ENCODE data around the gene ATP2C2.

GRCh38 chr16:84498223-84498610, 129.9 kb downstream of the ATP2C2 start:
- no peak for TF ChIP-seq MAX (IDR thresholded peaks at IDR 0.05; ENCODE audit: low read depth)
- TF ChIP-seq CTCF (IDR thresholded peaks at IDR 0.05), result no peak

Data from SK-N-SH (cell line).